SK-N-MC (cell line): ENCODE measurements around the gene MSX1.

ENCODE experiments used
- DNase-seq: peaks from one replicate; pipeline ENCODE4 v3.0.0-alpha.2; 2011; ENCODE audit warnings: low read depth, low spot score
- H3K27ac ChIP-seq: fragments of 200-600 bp; sonication (generic); 2 replicates; pipeline ENCODE4 v1.5.1; 2016; ENCODE audit warnings: mixed run types
- H3K36me3 ChIP-seq: fragments of 200-600 bp; sonication (generic); 2 replicates; pipeline ENCODE4 v1.6.1; 2017; ENCODE audit warnings: antibody characterized with exemption, low read length, mixed read lengths; ENCODE audit not compliant: insufficient read depth
- H3K4me3 ChIP-seq: fragments of 200-600 bp; sonication (generic); 2 replicates; pipeline ENCODE4 v1.5.1; 2016
- H3K9ac ChIP-seq: fragments of 200-600 bp; sonication (generic); 2 replicates; pipeline ENCODE4 v1.8.0; 2017; ENCODE audit warnings: mixed run types, mixed read lengths; ENCODE audit not compliant: insufficient read length
- H3K9me3 ChIP-seq: fragments of 200-600 bp; sonication (generic); 2 replicates; pipeline ENCODE4 v1.6.1; 2017; ENCODE audit warnings: low read depth, mild to moderate bottlenecking, antibody characterized with exemption, low read length, moderate library complexity, mixed read lengths
- EZH2 ChIP-seq: fragments of 200-600 bp; sonication (generic); IDR thresholded peaks from one replicate; pipeline ENCODE4 v1.6.1; 2017; ENCODE audit warnings: antibody characterized with exemption
- FOXP2 ChIP-seq: optimal IDR thresholded peaks from 2 replicates; pipeline ENCODE3; 2011; ENCODE audit warnings: mild to moderate bottlenecking, moderate library complexity; ENCODE audit not compliant: insufficient read depth; ENCODE audit errors: extremely low read length, control extremely low read depth
- POLR2AphosphoS5 ChIP-seq: IDR thresholded peaks from 2 replicates; pipeline ENCODE4 v1.6.1; 2012; ENCODE audit warnings: mild to moderate bottlenecking, low read depth, low read length, borderline replicate concordance

Gene MSX1

DNA sequence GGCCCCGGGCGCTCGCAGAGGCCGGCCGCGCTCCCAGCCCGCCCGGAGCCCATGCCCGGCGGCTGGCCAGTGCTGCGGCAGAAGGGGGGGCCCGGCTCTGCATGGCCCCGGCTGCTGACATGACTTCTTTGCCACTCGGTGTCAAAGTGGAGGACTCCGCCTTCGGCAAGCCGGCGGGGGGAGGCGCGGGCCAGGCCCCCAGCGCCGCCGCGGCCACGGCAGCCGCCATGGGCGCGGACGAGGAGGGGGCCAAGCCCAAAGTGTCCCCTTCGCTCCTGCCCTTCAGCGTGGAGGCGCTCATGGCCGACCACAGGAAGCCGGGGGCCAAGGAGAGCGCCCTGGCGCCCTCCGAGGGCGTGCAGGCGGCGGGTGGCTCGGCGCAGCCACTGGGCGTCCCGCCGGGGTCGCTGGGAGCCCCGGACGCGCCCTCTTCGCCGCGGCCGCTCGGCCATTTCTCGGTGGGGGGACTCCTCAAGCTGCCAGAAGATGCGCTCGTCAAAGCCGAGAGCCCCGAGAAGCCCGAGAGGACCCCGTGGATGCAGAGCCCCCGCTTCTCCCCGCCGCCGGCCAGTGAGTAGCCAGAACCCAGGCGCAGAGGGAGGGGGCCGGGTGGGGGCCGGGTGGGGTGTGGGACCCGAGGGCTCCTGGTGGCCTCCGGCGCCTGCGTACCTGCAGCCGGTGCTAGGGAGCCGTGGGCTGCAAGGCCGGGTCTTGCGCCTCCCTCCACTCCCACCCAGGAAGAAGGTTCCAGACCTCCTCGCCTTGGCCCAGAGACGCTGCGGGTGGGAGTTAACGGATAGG, 534 bp downstream of the MSX1 start:
- no peaks in the 10 kb centered on the region for H3K9me3 ChIP-seq
- no peak for TF ChIP-seq FOXP2
- TF ChIP-seq POLR2AphosphoS5 = no peak
- no peak for TF ChIP-seq EZH2
- H3K27ac ChIP-seq = no peak overlapping the region
- no peak for DNase-seq
- H3K9ac ChIP-seq = peak overlapping the region; percentile 74
- peaks cover 15% of the 10 kb centered on the region; the same call in 1 of the 2 replicates for H3K36me3 ChIP-seq
- H3K4me3 ChIP-seq = peak overlapping the region; percentile 87

DNA sequence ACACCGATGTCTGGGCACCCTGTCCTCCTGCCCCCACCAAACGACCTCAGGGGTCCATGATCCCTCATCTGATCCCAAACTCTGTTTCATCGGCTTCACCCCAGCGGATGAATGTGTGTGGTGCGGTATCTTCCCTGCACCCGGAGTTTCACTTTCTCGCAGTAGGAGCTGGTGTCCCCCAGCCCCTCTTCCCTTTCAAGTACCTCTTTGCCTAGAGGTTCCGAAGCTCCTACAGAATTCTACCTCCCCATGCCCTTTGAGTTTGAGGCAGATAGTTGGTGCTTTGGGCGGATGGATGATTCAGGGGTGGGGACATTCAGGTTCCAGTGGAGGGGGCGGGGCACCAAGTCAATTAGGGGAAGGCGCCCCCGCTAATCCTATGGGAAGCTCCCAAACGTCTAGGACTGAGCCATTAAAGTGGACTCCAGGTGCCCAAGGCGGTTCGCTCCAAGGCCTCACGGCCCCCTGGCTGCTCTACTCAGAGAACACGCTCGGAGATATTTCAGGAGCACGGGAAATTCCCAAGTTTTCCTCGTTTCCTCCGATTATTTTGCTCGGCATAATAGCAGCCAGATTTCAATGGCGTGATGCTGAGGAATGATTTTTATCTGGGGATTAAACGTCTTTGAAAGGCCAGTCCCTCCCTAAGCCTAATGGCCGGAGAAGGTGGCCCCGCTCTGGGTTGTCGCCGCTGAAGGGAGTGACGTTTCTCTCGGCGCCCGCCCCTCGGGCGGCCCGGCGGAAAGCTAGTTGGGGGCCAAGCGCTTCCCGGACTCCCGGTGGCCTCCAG, 1.3 kb downstream of the MSX1 start:
- TF ChIP-seq POLR2AphosphoS5 (no peak), EZH2 (no peak), FOXP2 (no peak)
- Histone ChIP-seq H3K9me3 (no peaks in the 10 kb centered on the region), H3K27ac (no peak overlapping the region), H3K4me3 (peak overlapping the region; percentile 87), H3K36me3 (peaks cover 15% of the 10 kb centered on the region; the same call in 1 of the 2 replicates), H3K9ac (peak overlapping the region; percentile 74)
- DNase-seq = no peak

DNA sequence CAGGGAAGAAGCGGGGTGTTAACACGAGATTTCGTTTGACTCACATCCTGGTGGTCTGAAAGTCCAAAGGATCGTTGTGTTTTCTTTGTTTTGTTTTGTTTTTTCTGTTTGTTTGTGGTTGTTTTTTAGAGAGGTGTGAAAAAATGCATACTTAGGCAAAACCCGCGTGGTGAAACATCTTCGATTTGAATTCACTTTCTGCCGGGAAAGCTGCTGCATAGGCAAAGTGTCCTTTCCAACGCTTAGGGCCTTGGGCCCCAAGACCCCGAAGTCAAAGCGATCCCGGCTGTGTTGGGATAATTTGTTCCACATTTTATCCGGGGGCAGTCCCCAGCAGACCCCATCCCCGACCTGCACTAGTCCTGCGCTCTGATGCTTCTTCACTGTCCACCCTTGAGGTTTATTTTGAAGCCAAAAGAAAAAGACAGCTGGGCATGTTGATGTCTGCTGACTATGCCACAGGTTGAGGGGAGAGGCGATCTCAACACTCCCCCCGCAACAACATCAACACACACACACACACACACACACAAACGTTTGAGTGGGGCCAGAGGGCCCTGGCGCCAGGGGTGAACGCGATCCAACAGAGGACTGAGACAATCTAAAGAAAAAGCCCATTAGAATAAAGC, 2.0 kb downstream of the MSX1 start:
- no peaks in the 10 kb centered on the region for H3K9me3 ChIP-seq
- peaks cover 15% of the 10 kb centered on the region; the same call in 1 of the 2 replicates for H3K36me3 ChIP-seq
- TF ChIP-seq EZH2 (no peak), POLR2AphosphoS5 (no peak), FOXP2 (no peak)
- H3K4me3 ChIP-seq = peak overlapping the region; percentile 87
- DNase-seq = no peak
- peak overlapping the region; percentile 74 for H3K9ac ChIP-seq
- no peak overlapping the region for H3K27ac ChIP-seq

DNA sequence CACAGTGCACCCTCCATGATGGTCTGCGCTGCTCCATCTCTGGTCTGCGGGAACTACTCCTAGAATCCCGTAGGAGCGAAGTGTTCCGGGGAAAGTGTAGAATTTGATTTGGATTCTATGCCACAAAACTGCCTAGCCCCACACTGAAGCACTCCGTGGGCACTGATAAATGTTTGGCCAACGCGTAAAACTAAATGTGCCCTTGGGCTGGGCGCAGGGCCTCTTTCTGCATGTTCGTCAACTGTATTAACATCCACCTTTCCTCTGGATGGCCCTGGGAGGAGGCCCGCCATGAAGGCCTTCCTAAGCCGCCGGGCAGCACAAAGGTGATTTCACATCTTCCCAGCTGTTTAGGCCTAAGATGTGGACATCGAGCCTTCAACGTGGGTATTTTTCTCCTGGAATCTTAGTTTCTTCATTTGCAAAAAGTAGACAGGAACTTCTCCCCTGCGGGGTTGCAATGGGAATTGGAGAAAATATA, 2.6 kb downstream of the MSX1 start:
- no peak overlapping the region for H3K9ac ChIP-seq
- peaks cover 15% of the 10 kb centered on the region; the same call in 1 of the 2 replicates for H3K36me3 ChIP-seq
- DNase-seq = no peak
- H3K9me3 ChIP-seq = no peaks in the 10 kb centered on the region
- H3K27ac ChIP-seq = no peak overlapping the region
- H3K4me3 ChIP-seq = peak overlapping the region; percentile 87
- TF ChIP-seq EZH2 (no peak), FOXP2 (no peak), POLR2AphosphoS5 (no peak)

DNA sequence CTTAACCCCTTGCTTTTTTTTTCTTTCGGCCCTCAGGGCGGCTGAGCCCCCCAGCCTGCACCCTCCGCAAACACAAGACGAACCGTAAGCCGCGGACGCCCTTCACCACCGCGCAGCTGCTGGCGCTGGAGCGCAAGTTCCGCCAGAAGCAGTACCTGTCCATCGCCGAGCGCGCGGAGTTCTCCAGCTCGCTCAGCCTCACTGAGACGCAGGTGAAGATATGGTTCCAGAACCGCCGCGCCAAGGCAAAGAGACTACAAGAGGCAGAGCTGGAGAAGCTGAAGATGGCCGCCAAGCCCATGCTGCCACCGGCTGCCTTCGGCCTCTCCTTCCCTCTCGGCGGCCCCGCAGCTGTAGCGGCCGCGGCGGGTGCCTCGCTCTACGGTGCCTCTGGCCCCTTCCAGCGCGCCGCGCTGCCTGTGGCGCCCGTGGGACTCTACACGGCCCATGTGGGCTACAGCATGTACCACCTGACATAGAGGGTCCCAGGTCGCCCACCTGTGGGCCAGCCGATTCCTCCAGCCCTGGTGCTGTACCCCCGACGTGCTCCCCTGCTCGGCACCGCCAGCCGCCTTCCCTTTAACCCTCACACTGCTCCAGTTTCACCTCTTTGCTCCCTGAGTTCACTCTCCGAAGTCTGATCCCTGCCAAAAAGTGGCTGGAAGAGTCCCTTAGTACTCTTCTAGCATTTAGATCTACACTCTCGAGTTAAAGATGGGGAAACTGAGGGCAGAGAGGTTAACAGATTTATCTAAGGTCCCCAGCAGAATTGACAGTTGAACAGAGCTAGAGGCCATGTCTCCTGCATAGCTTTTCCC, 3.4 kb downstream of the MSX1 start:
- Histone ChIP-seq H3K9me3 (no peaks in the 10 kb centered on the region), H3K9ac (no peak overlapping the region), H3K27ac (no peak overlapping the region), H3K36me3 (peaks cover 15% of the 10 kb centered on the region; the same call in 1 of the 2 replicates), H3K4me3 (no peak overlapping the region)
- TF ChIP-seq POLR2AphosphoS5 = no peak
- no peak for DNase-seq

DNA sequence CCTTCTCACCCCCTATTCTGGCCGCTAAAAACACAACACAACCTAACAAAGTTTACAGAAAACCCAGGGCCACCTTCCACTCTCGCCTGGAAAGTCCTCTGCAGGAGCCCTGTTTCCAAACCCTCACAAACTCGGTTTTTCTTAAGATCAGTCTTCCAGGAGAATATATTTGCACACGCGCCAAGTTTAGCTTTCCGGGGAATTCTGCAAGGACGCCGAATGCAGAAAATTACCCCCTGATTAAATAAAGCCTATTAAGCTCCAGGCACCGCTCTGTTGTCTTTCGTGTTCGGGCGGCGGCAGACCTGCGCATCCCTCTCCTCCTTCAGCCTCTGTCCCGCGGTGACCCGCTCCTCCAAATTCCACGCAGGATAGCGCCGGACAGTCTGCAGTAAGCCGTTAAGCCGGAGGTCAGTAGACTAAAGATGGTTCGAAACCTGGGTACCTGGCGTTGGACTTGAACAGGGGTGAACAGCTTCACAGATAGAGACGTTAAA, 5.0 kb downstream of the MSX1 start:
- H3K9me3 ChIP-seq = no peaks in the 10 kb centered on the region
- no peak overlapping the region for H3K27ac ChIP-seq
- DNase-seq = no peak
- H3K9ac ChIP-seq = no peak overlapping the region
- H3K36me3 ChIP-seq = peaks cover 15% of the 10 kb centered on the region; the same call in 1 of the 2 replicates
- no peak overlapping the region for H3K4me3 ChIP-seq
- TF ChIP-seq FOXP2 (no peak), EZH2 (no peak), POLR2AphosphoS5 (no peak)

DNA sequence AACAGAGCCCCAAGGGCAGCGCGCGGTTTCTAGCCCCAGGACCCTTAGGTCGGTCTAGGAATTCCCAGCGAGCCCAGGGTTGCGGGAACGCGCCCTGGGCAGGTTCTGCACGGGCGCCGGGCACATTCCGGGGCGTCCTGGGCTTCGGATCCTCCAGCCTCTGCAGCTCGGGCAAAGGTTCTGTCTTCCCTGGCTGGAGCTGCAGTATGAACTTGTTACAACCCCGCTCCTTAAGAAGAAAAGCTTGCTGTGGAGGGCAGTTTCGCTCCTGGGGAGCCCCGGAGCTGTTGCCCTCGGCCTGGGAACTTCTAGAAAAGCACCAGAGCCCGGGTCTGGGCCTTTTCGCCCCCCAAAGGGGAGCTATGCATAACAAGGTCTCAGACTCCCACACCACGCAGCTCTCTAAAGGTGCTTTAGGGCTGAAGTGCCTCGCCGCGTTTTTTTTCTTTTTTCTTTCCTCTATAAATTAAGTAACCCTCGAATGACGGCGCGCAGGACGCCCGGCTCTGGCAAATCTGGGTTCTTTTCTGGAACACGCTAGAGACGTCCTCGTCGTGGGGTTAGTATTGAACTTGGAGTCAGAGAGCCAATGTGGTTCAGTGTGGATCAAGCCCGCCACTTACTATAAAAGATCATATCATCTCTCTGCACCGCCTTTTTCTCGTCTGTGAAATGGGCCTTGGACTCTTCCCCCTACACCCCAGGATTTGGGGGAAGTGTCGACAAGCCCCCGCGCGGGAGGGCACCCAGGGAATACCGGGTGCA, 5.7 kb downstream of the MSX1 start:
- no peak overlapping the region for H3K9ac ChIP-seq
- no peaks in the 10 kb centered on the region for H3K9me3 ChIP-seq
- H3K4me3 ChIP-seq = no peak overlapping the region
- peaks cover 15% of the 10 kb centered on the region; the same call in 1 of the 2 replicates for H3K36me3 ChIP-seq
- H3K27ac ChIP-seq = no peak overlapping the region
- TF ChIP-seq EZH2 (no peak), POLR2AphosphoS5 (no peak), FOXP2 (no peak)
- no peak for DNase-seq
